Measurements from ENCODE around the gene AAK1. TPM values are rescaled to one million over a fixed set of nuclear protein-coding genes. Genes with fewer than 3 reads are reported as not detected.
A peak's percentile ranks its signal among the peaks of the same experiment; 100 is the strongest.

Gene AAK1
- total RNA-seq, 4 donors from 2014 or later, result 15.5 to 28.1 (median 24.4) TPM

- WGBS, 2 donors, result 0% methylated on average over 35 to 60 of the region's 60 CpGs
- DNase-seq (ENCODE audit: low spot score in 2 of 2), result peak; percentile 87 to 98
- intact Hi-C loops (cut with DNase I; ENCODE audit: low total_unique reads), result no loop called here
- TF ChIP-seq POLR2A (IDR thresholded peaks at IDR 0.05) (no peak), CTCF (IDR thresholded peaks at IDR 0.05) (peak in 1 of 3 donors; percentile 42)
- H3K4me3 ChIP-seq (ENCODE audit: low read depth, poor library complexity, severe bottlenecking), result peak within 1 kb of the TSS; percentile 62
Measured at GRCh38 chr2:69436938-69437750, 206.4 kb downstream of the AAK1 start, which contains the start of gene NFU1. Gene NFU1, minus strand, starts transcription at chr2:69437435. Its CDS starts 13 bp downstream, at chr2:69437422.

DNA sequence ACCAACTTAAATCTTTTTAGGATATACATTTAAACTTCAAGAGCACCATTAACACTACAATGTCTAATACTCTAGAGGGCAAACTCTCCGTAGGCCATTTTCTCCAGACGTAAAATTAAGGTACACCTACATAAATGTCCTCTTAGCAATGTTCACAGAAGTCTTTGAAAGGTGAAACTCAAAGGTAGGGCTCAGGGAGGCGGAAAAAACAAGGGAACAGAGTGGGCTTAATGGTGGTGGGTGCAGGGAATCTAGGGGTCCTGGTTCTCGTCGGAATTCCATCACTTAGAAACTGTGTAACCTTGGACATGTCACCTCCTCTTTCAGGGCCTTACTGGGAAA lies 207.0 kb downstream of the AAK1 start:
- WGBS, 2 donors, result 4 to 5% methylated on average over 5 of the region's 5 CpGs
- DNase-seq (ENCODE audit: low spot score in 2 of 2), result no peak
- TF ChIP-seq CTCF (IDR thresholded peaks at IDR 0.05), result no peak
- TF ChIP-seq POLR2A (IDR thresholded peaks at IDR 0.05), result no peak
- peak overlapping the region; percentile 62 for H3K4me3 ChIP-seq (ENCODE audit: low read depth, poor library complexity, severe bottlenecking)
- intact Hi-C loops (cut with DNase I; ENCODE audit: low total_unique reads), result no loop called here

DNA sequence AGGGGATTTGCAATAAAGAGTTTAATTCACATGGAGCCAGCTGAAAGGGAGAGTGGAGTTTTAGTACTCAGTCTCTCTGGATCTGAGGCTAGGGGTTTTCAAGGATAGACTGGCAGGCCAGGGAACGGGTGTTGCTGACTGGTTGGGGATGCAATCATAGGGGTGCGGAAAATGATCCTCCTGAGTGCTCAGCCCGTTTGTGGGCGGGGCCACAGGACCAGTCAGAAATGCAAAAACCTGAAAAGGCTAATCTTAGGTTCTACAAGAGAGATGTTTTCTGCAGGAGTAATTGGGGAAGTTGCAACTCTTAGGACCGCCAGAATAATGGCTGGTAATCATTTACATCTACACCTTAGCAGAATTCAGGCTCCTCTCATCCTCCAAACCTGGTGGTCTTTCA lies 208.8 kb downstream of the AAK1 start:
- peak in 1 of 2 donors; percentile 56 for DNase-seq (ENCODE audit: low spot score in 2 of 2)
- TF ChIP-seq POLR2A (IDR thresholded peaks at IDR 0.05), result no peak
- TF ChIP-seq CTCF (IDR thresholded peaks at IDR 0.05), result no peak
- intact Hi-C loops (cut with DNase I; ENCODE audit: low total_unique reads), result no loop called here
- 76 to 78% methylated on average over 5 of the region's 5 CpGs for whole genome bisulfite sequencing, 2 donors
- H3K4me3 ChIP-seq (ENCODE audit: low read depth, poor library complexity, severe bottlenecking), result no peak overlapping the region

GRCh38 chr2:69429491-69430183 lies 213.9 kb downstream of the AAK1 start:
- WGBS, 2 donors, result 89 to 93% methylated on average over 6 of the region's 6 CpGs
- H3K4me3 ChIP-seq (ENCODE audit: low read depth, poor library complexity, severe bottlenecking), result no peak overlapping the region
- peak in 1 of 2 donors; percentile 42 for DNase-seq (ENCODE audit: low spot score in 2 of 2)
- intact Hi-C loops (cut with DNase I; ENCODE audit: low total_unique reads), result no loop called here
- TF ChIP-seq POLR2A (IDR thresholded peaks at IDR 0.05) (no peak), CTCF (IDR thresholded peaks at IDR 0.05) (no peak)

GRCh38 chr2:69428981-69429380 lies 214.6 kb downstream of the AAK1 start:
- intact Hi-C loops (cut with DNase I; ENCODE audit: low total_unique reads), result no loop called here
- WGBS, 2 donors, result 77 to 80% methylated on average over 2 of the region's 2 CpGs
- no peak for TF ChIP-seq CTCF (IDR thresholded peaks at IDR 0.05)
- no peak for TF ChIP-seq POLR2A (IDR thresholded peaks at IDR 0.05)
- DNase-seq (ENCODE audit: low spot score in 2 of 2), result no peak
- no peak overlapping the region for H3K4me3 ChIP-seq (ENCODE audit: low read depth, poor library complexity, severe bottlenecking)

All from lower leg skin (tissue), 4 donors.